HG02610 (cell line): ENCODE measurements around the gene SGCG.
A peak's percentile ranks its signal among the peaks of the same experiment; 100 is the strongest.
"Not testable (repeated sequence)": the region's sequence is repeated elsewhere in the genome, so short reads cannot be mapped to it uniquely, and the experiment has no call there.

Source experiments
- ATAC-seq: cut with Tn5 transposase; IDR thresholded peaks from one replicate; pipeline ENCODE4 v1.9.1; 2021; ENCODE audit warnings: mild to moderate bottlenecking, moderate library complexity; ENCODE audit not compliant: unreplicated experiment

The SGCG gene

GRCh38 chr13:23205807-23206206 lies 25.0 kb downstream of the SGCG start:
- ATAC-seq: no peak

DNA sequence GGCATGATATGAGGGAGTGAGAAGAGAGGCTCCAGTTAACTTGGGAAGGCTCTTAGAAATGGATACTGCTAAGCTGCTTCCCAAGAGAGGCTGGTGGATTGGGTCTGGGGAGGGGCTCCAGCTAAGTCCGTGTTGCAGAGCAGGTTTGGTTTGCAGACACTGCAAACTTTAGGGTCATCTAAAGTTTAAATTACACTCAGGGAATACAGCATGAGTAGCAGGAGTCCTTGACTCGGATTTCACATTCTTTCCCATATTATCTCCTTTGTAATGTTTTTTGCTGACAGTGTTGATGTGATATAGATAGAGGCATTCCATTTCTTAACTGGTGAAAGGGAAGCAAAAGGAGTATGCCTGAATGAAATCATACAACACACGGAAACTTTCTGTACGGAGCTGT lies 31.9 kb downstream of the SGCG start:
- ATAC-seq: no peak

DNA sequence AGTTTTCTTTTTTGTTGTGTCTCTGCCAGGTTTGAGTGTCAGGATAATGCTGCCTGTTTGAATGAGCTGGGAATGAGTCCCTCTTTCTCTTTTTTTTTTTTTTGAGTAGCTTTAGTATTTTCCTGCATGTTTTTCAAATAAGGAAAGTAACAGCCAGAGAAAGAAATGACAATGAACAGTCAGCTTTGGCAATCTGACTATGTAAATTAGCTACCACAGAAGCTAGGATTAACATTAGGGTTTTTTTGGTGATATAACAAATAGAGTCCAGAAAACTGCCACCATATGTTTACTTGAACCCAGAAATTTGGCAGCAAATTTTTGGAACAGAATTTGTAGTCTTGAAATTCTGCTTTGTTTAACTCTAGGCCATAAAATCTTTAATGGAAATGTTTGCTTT lies 50.5 kb downstream of the SGCG start:
- ATAC-seq: no peak

DNA sequence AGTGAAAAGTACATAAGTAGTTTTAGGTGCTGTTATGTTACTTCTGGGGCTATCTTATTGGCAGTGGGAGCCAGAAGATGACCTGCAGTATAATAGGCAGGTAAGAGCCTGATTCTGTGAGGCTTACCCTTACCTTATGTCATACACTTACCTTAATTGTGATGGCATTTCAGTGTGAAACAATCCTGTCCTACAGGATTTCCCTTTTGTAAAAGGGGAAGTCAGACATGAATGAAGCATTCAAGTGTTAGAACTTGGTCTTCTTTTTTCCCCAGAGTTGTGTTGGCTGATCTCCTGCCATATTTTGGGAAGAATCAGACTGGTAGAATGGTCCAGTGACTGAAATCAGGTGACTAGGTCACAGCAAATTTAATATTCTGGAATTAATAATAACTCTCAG lies 55.2 kb downstream of the SGCG start:
- no peak for ATAC-seq

DNA sequence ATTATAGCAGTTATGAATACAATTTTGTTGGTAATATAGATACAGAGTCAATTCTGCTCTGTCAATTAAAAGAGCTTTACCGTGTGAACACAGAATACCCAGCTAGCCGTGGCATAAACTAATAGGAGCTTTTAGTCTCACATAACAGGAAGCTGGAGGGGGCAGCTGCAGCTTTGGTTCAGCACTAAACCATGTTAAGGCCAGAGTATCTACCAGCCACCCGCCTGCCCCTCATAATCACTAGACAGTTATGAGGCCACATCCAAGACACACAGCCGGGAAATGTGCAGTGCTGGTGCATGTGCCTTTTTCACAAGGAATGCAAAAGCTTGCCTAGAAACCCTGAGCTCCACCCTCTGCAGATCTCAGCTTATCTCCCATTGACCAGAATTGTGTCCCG lies 62.3 kb downstream of the SGCG start:
- ATAC-seq: no peak

DNA sequence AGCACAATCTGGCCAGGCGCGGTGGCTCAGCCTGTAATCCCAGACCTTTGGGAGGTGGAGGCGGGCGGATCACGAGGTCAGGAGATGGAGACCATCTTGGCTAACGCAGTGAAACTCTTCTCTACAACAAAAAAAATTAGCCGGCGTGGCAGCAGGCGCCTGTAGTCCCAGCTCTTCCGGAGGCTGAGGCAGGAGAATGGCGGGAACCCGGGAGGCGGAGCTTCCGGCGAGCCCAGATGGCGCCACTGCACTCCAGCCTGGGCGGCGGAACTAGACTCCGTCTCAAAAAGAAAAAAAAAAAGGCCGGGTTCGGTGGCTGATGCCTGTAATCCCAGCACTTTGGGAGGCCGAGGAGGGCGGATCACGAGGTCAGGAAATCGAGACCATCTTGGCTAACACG lies 67.6 kb downstream of the SGCG start:
- ATAC-seq: not testable (repeated sequence)

- ATAC-seq: no peak
These were observed 73.7 kb downstream of the SGCG start for GRCh38 chr13:23254506-23254905.

DNA sequence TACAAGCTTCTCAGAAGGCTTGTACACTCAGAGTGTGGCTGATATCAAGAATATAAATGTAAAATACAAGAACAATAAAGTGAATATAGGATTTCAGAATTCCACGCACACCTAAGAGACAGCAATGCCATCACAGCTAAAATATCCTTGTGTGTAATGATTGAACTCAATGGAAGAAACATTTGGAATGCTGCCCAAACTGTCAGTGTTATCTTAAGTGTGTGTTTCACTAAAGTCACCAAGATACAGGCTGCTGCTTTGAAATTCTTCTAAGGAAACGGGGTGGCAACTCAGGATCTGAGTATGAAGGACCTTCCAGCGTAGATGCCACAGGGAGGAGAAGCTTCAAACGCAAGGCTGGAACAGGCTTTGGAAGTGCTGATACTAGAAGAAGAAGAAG lies 86.8 kb downstream of the SGCG start:
- ATAC-seq: no peak

- ATAC-seq: peak; percentile 94
These were observed 87.7 kb downstream of the SGCG start for GRCh38 chr13:23268441-23268840.

DNA sequence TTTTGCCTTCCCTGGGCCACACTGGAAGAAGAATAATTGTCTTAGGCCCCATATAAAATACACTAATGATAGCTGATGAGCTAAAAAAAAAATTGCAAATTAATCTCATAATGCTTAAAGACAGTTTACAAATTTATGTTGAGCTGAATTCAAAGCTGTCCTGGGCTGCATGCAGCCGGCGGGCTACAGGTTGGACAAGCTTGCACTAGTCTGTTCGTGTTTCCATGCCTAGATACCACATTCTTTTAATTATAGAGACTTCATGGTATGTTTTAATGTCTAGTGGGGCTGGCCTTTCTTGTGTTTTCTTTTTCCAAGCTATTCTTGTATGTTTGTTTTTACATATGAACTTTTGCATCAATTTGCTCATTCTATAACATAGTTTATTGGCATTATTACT lies 90.6 kb downstream of the SGCG start:
- ATAC-seq: no peak

GRCh38 chr13:23273498-23273897 lies 92.7 kb downstream of the SGCG start:
- no peak for ATAC-seq

DNA sequence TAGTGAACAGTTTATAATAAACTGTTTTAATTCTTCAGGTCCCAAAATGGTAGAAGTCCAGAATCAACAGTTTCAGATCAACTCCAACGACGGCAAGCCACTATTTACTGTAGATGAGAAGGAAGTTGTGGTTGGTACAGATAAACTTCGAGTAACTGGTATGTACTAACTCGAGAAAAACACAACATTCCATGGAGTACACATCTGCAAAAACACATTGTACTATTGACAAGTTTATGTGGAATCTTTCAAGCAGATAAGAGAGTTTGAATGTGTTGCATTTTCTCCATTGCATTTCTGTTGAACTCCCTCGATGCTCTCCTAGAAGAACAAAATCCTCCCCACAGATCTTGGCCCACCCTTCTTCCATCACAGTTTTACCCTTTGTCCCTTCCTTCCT lies 98.5 kb downstream of the SGCG start:
- ATAC-seq: no peak

DNA sequence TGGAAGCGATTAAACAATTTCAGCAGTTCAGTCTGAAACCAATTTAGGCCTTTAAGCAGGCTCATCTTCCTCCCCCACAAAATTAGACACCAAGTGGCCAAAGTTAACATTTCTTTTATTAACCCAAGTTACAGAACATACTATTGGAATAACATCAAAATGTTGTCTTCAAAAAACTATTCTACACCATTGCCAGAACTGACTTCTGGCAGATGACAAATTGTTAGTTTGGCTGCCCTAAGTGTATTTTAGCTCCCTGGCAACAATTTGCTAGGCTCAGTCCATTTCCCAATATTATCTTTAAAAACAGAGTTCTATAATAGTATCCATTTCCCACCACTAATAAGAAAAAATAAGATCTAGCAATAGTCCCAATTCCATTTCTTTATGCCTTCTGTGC lies 107.8 kb downstream of the SGCG start:
- no peak for ATAC-seq

DNA sequence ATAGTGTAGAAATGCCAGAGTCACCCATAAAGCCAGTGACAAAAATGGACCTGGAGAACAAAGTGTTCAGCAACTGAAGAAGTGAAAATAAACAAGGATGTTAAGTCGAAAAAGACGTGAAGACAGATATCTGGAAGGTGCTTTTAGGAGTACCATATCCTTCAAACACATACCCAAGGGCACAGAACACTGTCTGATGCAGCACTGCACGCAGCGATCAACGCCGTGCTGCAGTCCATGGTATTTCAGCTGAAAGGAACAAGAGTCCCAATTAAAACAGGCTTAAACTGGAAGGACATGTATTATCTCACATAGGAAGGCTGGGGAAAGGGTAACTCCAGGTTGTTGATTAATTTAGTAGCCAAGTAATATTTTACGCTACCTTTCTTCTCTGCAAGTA lies 108.2 kb downstream of the SGCG start:
- no peak for ATAC-seq

DNA sequence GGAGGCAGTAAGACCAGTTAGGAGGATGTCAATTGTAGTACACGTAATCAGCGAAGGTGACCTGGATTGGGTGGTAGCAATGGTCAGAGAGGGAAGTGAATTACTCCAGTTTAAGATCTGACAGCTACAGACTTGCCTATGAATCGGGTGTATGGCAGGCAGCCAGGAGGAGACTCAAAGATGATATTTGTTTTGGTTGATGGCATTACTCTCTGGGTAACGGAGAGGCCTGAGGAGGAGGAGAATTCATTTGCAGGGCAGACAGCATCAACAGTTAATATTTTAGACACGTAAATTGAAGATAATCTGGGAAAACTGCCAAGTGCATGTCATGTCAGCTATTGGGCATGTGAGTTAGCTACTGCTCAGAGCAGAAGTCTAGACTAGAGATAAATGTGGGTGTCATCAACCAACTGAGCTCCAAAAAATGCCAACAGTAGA lies 109.2 kb downstream of the SGCG start:
- no peak for ATAC-seq

GRCh38 chr13:23292586-23292985 lies 111.8 kb downstream of the SGCG start:
- ATAC-seq: no peak

DNA sequence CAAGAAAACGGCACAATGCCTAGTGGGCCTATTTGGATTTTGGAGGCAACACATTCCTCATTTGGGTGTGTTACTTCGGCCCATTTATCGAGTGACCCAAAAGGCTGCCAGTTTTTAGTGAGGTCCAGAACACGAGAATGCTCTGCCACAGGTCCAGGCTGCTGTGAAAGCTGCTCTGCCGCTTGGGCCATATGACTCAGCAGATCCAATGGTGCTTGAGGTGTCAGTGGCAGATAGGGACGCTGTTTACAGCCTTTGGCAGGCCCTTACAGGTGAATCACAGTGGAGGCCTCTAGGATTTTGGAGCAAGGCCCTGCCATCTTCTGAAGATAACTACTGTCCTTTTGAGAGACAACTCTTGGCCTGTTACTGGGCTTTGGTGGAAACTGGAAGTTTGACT lies 134.1 kb downstream of the SGCG start:
- ATAC-seq: not testable (repeated sequence)

DNA sequence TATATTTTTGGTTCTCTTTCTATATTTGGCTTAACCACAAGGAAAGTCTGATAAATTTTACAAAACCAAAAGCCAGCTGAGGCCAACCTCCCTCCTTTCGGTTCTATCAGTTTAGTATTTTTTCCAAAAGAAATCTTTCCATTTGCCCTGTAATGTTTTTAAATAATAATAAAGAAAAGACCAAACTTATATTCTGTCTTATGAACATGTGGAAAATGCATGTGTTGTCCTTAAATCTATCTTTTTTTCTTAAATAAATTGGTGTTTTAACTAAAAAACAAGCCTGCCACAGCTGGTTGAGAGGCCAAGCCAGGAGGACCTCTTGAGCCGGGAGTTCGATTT lies 139.1 kb downstream of the SGCG start:
- ATAC-seq: no peak

DNA sequence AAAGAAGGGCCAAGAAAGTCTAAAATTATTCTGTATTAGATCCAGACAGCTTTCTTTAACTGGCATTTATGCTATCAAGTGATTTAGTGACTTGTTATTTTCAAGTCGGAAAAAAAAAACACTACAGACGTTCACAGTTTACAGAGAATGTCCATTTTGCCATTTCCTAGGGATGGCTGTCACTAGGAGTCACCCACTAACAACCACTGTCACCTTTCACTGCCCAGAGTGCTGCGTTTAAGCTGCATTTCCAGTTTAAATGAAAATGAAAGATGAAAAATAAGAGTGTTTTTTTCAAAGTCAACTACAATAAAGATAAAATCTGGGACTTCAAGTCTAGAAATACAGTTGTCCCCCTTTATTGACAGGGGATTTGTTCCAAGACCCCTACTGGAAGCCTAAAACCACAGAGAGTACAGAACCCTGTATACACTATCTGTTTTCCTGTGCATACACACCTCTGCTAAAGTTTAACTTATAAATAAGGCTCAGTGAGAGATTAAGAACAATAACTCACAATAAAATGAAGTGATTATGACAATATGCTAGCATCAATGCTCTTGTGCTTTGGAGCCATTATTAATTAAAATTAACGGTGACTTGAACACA lies 140.3 kb downstream of the SGCG start:
- peak; percentile 5 for ATAC-seq

- ATAC-seq: peak; percentile 78
These were observed 140.9 kb downstream of the SGCG start for GRCh38 chr13:23321535-23322241.

GRCh38 chr13:23322353-23323336 lies 141.9 kb downstream of the SGCG start:
- ATAC-seq: no peak
